GM23338 (cell line): ENCODE data around the gene PGPEP1. TPM values are rescaled to one million over a fixed set of nuclear protein-coding genes. Genes with fewer than 3 reads are reported as not detected.

ENCODE experiments used
- ATAC-seq: fragments of 200-7000 bp; cut with Tn5 transposase; 3 replicates; pipeline ENCODE4 v1.9.1; 2020
- DNase-seq: peaks from one replicate; pipeline ENCODE4 v3.0.0-alpha.2; 2015; ENCODE audit warnings: low spot score
- H2AFZ ChIP-seq: fragments of 200-600 bp; sonication (generic); 2 replicates; pipeline ENCODE4 v1.8.0; 2016; ENCODE audit warnings: antibody characterized with exemption, mild to moderate bottlenecking, moderate library complexity
- H3F3A ChIP-seq: fragments of 200-600 bp; sonication (generic); replicated peaks from 2 replicates; pipeline ENCODE4 v1.8.0; 2017; ENCODE audit warnings: antibody characterized with exemption, mixed run types, low read depth
- H3K27ac ChIP-seq: fragments of 200-600 bp; sonication (generic); 2 replicates; pipeline ENCODE4 v1.6.1; 2016; ENCODE audit warnings: low read depth
- H3K27me3 ChIP-seq: fragments of 200-600 bp; sonication (generic); 2 replicates; pipeline ENCODE4 v1.8.0; 2016; ENCODE audit warnings: mild to moderate bottlenecking, mixed run types, moderate library complexity; ENCODE audit not compliant: insufficient read depth
- H3K36me3 ChIP-seq: fragments of 200-600 bp; sonication (generic); 2 replicates; pipeline ENCODE4 v1.8.0; 2016; ENCODE audit warnings: mild to moderate bottlenecking; ENCODE audit not compliant: insufficient read depth
- H3K4me1 ChIP-seq: fragments of 200-600 bp; sonication (generic); 2 replicates; pipeline ENCODE4 v1.8.0; 2016; ENCODE audit warnings: mild to moderate bottlenecking, moderate library complexity; ENCODE audit not compliant: insufficient read depth
- H3K4me2 ChIP-seq: fragments of 200-600 bp; sonication (generic); 2 replicates; pipeline ENCODE4 v1.7.1; 2017; ENCODE audit warnings: mixed run types
- H3K4me3 ChIP-seq: fragments of 200-600 bp; sonication (generic); 2 replicates; pipeline ENCODE4 v1.6.1; 2016; ENCODE audit warnings: mixed run types
- H3K79me2 ChIP-seq: fragments of 200-600 bp; sonication (generic); replicated peaks from 2 replicates; pipeline ENCODE4 v1.8.0; 2017; ENCODE audit warnings: mild to moderate bottlenecking; ENCODE audit not compliant: insufficient read depth
- H3K9me2 ChIP-seq: fragments of 200-600 bp; sonication (generic); 2 replicates; pipeline ENCODE4 v1.8.0; 2017; ENCODE audit not compliant: insufficient read depth
- H4K20me1 ChIP-seq: fragments of 200-600 bp; sonication (generic); replicated peaks from 2 replicates; pipeline ENCODE4 v1.8.0; 2017; ENCODE audit warnings: mild to moderate bottlenecking; ENCODE audit not compliant: insufficient read depth
- H3K27ac Mint-ChIP-seq: 2 replicates; pipeline ENCODE4 v1.8.0; 2020; ENCODE audit warnings: inconsistent platforms, mild to moderate bottlenecking, moderate library complexity, mixed read lengths
- H3K27me3 Mint-ChIP-seq: 3 replicates; pipeline ENCODE4 v1.8.0; 2022; ENCODE audit warnings: low read depth, mild to moderate bottlenecking, moderate library complexity, mixed read lengths, inconsistent platforms; ENCODE audit not compliant: insufficient read depth, poor library complexity
- H3K36me3 Mint-ChIP-seq: 3 replicates; pipeline ENCODE4 v1.8.0; 2021; ENCODE audit warnings: low read depth, mild to moderate bottlenecking, inconsistent platforms, moderate library complexity, mixed read lengths
- H3K4me1 Mint-ChIP-seq: 3 replicates; pipeline ENCODE4 v1.8.0; 2020; ENCODE audit warnings: mild to moderate bottlenecking, inconsistent platforms, mixed read lengths
- H3K4me3 Mint-ChIP-seq: 3 replicates; pipeline ENCODE4 v1.8.0; 2021; ENCODE audit warnings: moderate library complexity, mild to moderate bottlenecking, inconsistent platforms, mixed read lengths
- H3K9me3 Mint-ChIP-seq: 3 replicates; pipeline ENCODE4 v1.8.0; 2020; ENCODE audit warnings: moderate library complexity, mild to moderate bottlenecking, inconsistent platforms, mixed read lengths
- CREB1 ChIP-seq: fragments of 250-450 bp; sonication (Bioruptor Pico); IDR thresholded peaks from 2 replicates; pipeline ENCODE4 v1.5.0; 2020; ENCODE audit warnings: low read depth, mild to moderate bottlenecking, moderate library complexity
- CTCF ChIP-seq, 2 experiments: fragments of 200-600 bp in 1 of 2; sonication (generic) in 1 of 2; conservative IDR thresholded peaks; 2 replicates each; pipeline versions ENCODE4 v1.5.1 to v1.6.1; 2016 to 2017; ENCODE audit warnings: antibody characterized with exemption in 2 of 2, low read depth in 2 of 2, mild to moderate bottlenecking in 2 of 2, moderate library complexity in 1 of 2
- EZH2 ChIP-seq: fragments of 200-600 bp; sonication (generic); IDR thresholded peaks from one replicate; pipeline ENCODE4 v1.8.0; 2017; ENCODE audit warnings: antibody characterized with exemption, mild to moderate bottlenecking, low read depth; ENCODE audit not compliant: unreplicated experiment
- EZH2phosphoT487 ChIP-seq: fragments of 200-600 bp; sonication (generic); IDR thresholded peaks from one replicate; pipeline ENCODE4 v1.8.1; 2018; ENCODE audit warnings: antibody characterized with exemption; ENCODE audit not compliant: unreplicated experiment
- JUNB ChIP-seq: IDR thresholded peaks from one replicate; pipeline ENCODE4 v1.6.1; 2016; ENCODE audit warnings: antibody characterized with exemption; ENCODE audit not compliant: unreplicated experiment
- NANOG ChIP-seq: IDR thresholded peaks from 2 replicates; pipeline ENCODE4 v1.6.1; 2016; ENCODE audit warnings: antibody characterized with exemption, borderline replicate concordance
- POLR2AphosphoS5 ChIP-seq: IDR thresholded peaks from 2 replicates; pipeline ENCODE4 v1.6.1; 2016; ENCODE audit warnings: antibody characterized with exemption, low read depth
- REST ChIP-seq: IDR thresholded peaks from one replicate; pipeline ENCODE4 v1.6.1; 2018; ENCODE audit warnings: antibody characterized with exemption; ENCODE audit not compliant: unreplicated experiment
- STAT1 ChIP-seq: IDR thresholded peaks from one replicate; pipeline ENCODE4 v1.6.1; 2016; ENCODE audit warnings: antibody characterized with exemption; ENCODE audit not compliant: unreplicated experiment
- ZNF114 ChIP-seq: fragments of 250-450 bp; sonication (Bioruptor Pico); IDR thresholded peaks from 2 replicates; pipeline ENCODE4 v1.5.0; 2020; ENCODE audit warnings: mild to moderate bottlenecking, moderate library complexity
- ZNF331 ChIP-seq: fragments of 250-450 bp; sonication (Bioruptor Pico); IDR thresholded peaks from 2 replicates; pipeline ENCODE4 v1.5.0; 2020; ENCODE audit warnings: low read depth, mild to moderate bottlenecking, moderate library complexity
- ZNF462 ChIP-seq: fragments of 250-450 bp; sonication (Bioruptor Pico); IDR thresholded peaks from 2 replicates; pipeline ENCODE4 v1.5.0; 2020; ENCODE audit warnings: mild to moderate bottlenecking, moderate library complexity
- polyA plus RNA-seq: library from polyadenylated mRNA; unstranded; fragments of >200 nt; fragmentation: Nextera tagmentation; extraction: Ambion mirVana; gene quantifications from 2 replicates; pipeline ENCODE4 v1.2.1, GENCODE V29; 2016
- total RNA-seq: library from RNA; depleted of rRNA; stranded (reverse); fragments of >200 nt; shearing (Covaris generic); gene quantifications from 2 replicates; pipeline ENCODE4 v1.2.3, GENCODE V29; 2014
- TF ChIP-seq, protein P1 (sequence below): IDR thresholded peaks from 2 replicates; pipeline ENCODE4 v1.6.1; 2016; ENCODE audit warnings: antibody characterized with exemption

Gene PGPEP1
- total and polyA plus RNA-seq, 2 experiments from 2014 or later: 15.5 to 18.9 TPM

GRCh38 chr19:18377026-18377425 lies 36.6 kb downstream of the PGPEP1 start:
- no peaks in the 10 kb centered on the region for H3K27me3 ChIP-seq
- H3K4me3 Mint-ChIP-seq: no peak overlapping the region
- no peak overlapping the region for H3K27ac Mint-ChIP-seq

More at GRCh38 chr19:18377026-18377425, 36.6 kb downstream of the PGPEP1 start:
- H3K4me1 ChIP-seq: peaks cover 16% of the 10 kb centered on the region
- H3K9me2 ChIP-seq: no peaks in the 10 kb centered on the region
- H3F3A ChIP-seq: 0 out of 2 replicates have a peak, but pooled peaks cover 21% of the 10 kb centered on the region
- H3K36me3 ChIP-seq: no peaks in the 10 kb centered on the region
- no peak overlapping the region; the same call in 1 of the 2 replicates for H3K27ac ChIP-seq
- peaks cover 1% of the 10 kb centered on the region for H3K27me3 Mint-ChIP-seq
- peaks cover 17% of the 10 kb centered on the region for H3K4me1 Mint-ChIP-seq
- H3K4me2 ChIP-seq: no peak overlapping the region
- TF ChIP-seq ZNF462 (CRISPR knock-in tag): no peak
- no peak for TF ChIP-seq EZH2phosphoT487
- no peak for TF ChIP-seq EZH2
- no peak for TF ChIP-seq ZNF114 (CRISPR knock-in tag)
- no peak for TF ChIP-seq ZNF331 (CRISPR knock-in tag)
- TF ChIP-seq NANOG: no peak
- TF ChIP-seq CTCF (conservative IDR thresholded peaks at IDR 0.05; ENCODE audit: low read depth in 2 of 2): no peak
- no peak for TF ChIP-seq POLR2AphosphoS5
- no peak for TF ChIP-seq STAT1
- TF ChIP-seq, protein P1, sequence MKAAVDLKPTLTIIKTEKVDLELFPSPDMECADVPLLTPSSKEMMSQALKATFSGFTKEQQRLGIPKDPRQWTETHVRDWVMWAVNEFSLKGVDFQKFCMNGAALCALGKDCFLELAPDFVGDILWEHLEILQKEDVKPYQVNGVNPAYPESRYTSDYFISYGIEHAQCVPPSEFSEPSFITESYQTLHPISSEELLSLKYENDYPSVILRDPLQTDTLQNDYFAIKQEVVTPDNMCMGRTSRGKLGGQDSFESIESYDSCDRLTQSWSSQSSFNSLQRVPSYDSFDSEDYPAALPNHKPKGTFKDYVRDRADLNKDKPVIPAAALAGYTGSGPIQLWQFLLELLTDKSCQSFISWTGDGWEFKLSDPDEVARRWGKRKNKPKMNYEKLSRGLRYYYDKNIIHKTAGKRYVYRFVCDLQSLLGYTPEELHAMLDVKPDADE: no peak
- TF ChIP-seq REST: no peak
- TF ChIP-seq JUNB: no peak
- TF ChIP-seq CREB1 (CRISPR knock-in tag): no peak
- no peak overlapping the region for H2AFZ ChIP-seq
- DNase-seq (no peak), ATAC-seq (no peak)
- no peaks in the 10 kb centered on the region for H4K20me1 ChIP-seq
- peaks cover 6% of the 10 kb centered on the region; the same call in 2 of the 3 replicates for H3K9me3 Mint-ChIP-seq
- H3K79me2 ChIP-seq: no peaks in the 10 kb centered on the region
- H3K36me3 Mint-ChIP-seq: peaks cover 3% of the 10 kb centered on the region; the same call in 2 of the 3 replicates
- no peak overlapping the region for H3K4me3 ChIP-seq
